NCI-H2227 (cell line): ENCODE data around the gene THBS1.

Experiments used
- DNase-seq: peaks from one replicate; lab custom pipeline; 2025; ENCODE audit not compliant: unreplicated experiment; lab: John Stamatoyannopoulos, UW

THBS1 gene

GRCh38 chr15:39573287-39573686 lies 7.6 kb upstream of the THBS1 start:
- no peak for DNase-seq

- DNase-seq = no peak
Observed at GRCh38 chr15:39573844-39574243, 7.0 kb upstream of the THBS1 start.

- DNase-seq = no peak
Observed at GRCh38 chr15:39574427-39574826, 6.5 kb upstream of the THBS1 start.

- DNase-seq = no peak
Observed at GRCh38 chr15:39575180-39575579, 5.7 kb upstream of the THBS1 start.

- no peak for DNase-seq
Observed at GRCh38 chr15:39578851-39579486, 1.9 kb upstream of the THBS1 start.

- no peak for DNase-seq
Observed at GRCh38 chr15:39579487-39580116, 1.3 kb upstream of the THBS1 start.

GRCh38 chr15:39580117-39580484 lies 778 bp upstream of the THBS1 start:
- DNase-seq = peak; percentile 82

- DNase-seq = no peak
Observed at GRCh38 chr15:39581242-39581792, 438 bp downstream of the THBS1 start.

GRCh38 chr15:39581793-39582285 lies 960 bp downstream of the THBS1 start:
- DNase-seq = no peak

- DNase-seq = no peak
Observed at GRCh38 chr15:39582286-39582976, 1.6 kb downstream of the THBS1 start.

- DNase-seq = no peak
Observed at GRCh38 chr15:39582977-39583595, 2.2 kb downstream of the THBS1 start.

- DNase-seq = no peak
Observed at GRCh38 chr15:39583596-39584265, 2.9 kb downstream of the THBS1 start.

GRCh38 chr15:39584266-39584659 lies 3.4 kb downstream of the THBS1 start:
- DNase-seq = no peak

GRCh38 chr15:39584662-39585388 lies 3.9 kb downstream of the THBS1 start:
- no peak for DNase-seq

GRCh38 chr15:39585389-39585841 lies 4.5 kb downstream of the THBS1 start:
- DNase-seq = no peak

- no peak for DNase-seq
Observed at GRCh38 chr15:39585871-39586301, 5.0 kb downstream of the THBS1 start.

- DNase-seq = no peak
Observed at GRCh38 chr15:39586387-39587095, 5.7 kb downstream of the THBS1 start.

- DNase-seq = no peak
Observed at GRCh38 chr15:39587096-39587721, 6.3 kb downstream of the THBS1 start.
